ENCODE measurements around the gene TPX2. TPM values are rescaled to one million over a fixed set of nuclear protein-coding genes. Genes with fewer than 3 reads are reported as not detected.
"Not testable (repeated sequence)": the region's sequence is repeated elsewhere in the genome, so short reads cannot be mapped to it uniquely, and the experiment has no call there.

Gene TPX2
- total RNA-seq, 1 experiment from 2014 or later: 191 TPM

- peak; percentile 99 for DNase-seq (ENCODE audit: low read depth)
These were observed 73.0 kb downstream of the TPX2 start for GRCh38 chr20:31811796-31812728.

- DNase-seq (ENCODE audit: low read depth): no peak
These were observed 74.5 kb downstream of the TPX2 start for GRCh38 chr20:31813611-31814010.

- DNase-seq (ENCODE audit: low read depth): not testable (repeated sequence)
These were observed 75.1 kb downstream of the TPX2 start for GRCh38 chr20:31814142-31814541.

- DNase-seq (ENCODE audit: low read depth): peak; percentile 59
These were observed 76.5 kb downstream of the TPX2 start for GRCh38 chr20:31815408-31816188.

- no peak for DNase-seq (ENCODE audit: low read depth)
These were observed 77.1 kb downstream of the TPX2 start for GRCh38 chr20:31816221-31816620.

GRCh38 chr20:31817461-31817860 lies 78.4 kb downstream of the TPX2 start:
- no peak for DNase-seq (ENCODE audit: low read depth)

- DNase-seq (ENCODE audit: low read depth): no peak
These were observed 79.4 kb downstream of the TPX2 start for GRCh38 chr20:31818376-31818908.

- DNase-seq (ENCODE audit: low read depth): no peak
These were observed 80.1 kb downstream of the TPX2 start, which contains the start of gene MYLK2 for GRCh38 chr20:31819083-31819784. Gene MYLK2 (plus strand): TSS chr20:31819356. CDS start chr20:31819581, 225 bp downstream.

- DNase-seq (ENCODE audit: low read depth): no peak
These were observed 81.1 kb downstream of the TPX2 start for GRCh38 chr20:31820228-31820627.

GRCh38 chr20:31821427-31821826 lies 82.3 kb downstream of the TPX2 start:
- no peak for DNase-seq (ENCODE audit: low read depth)

GRCh38 chr20:31822421-31823330 lies 83.6 kb downstream of the TPX2 start:
- peak; percentile 46 for DNase-seq (ENCODE audit: low read depth)

GRCh38 chr20:31823360-31824124 lies 84.5 kb downstream of the TPX2 start:
- no peak for DNase-seq (ENCODE audit: low read depth)

- DNase-seq (ENCODE audit: low read depth): no peak
These were observed 85.0 kb downstream of the TPX2 start for GRCh38 chr20:31824125-31824485.

- no peak for DNase-seq (ENCODE audit: low read depth)
These were observed 85.6 kb downstream of the TPX2 start for GRCh38 chr20:31824554-31825313.

- no peak for DNase-seq (ENCODE audit: low read depth)
These were observed 87.0 kb downstream of the TPX2 start for GRCh38 chr20:31826074-31826473.

GRCh38 chr20:31827059-31827458 lies 88.0 kb downstream of the TPX2 start:
- no peak for DNase-seq (ENCODE audit: low read depth)

GRCh38 chr20:31828016-31828415 lies 88.9 kb downstream of the TPX2 start:
- DNase-seq (ENCODE audit: low read depth): not testable (repeated sequence)

- DNase-seq (ENCODE audit: low read depth): no peak
These were observed 90.6 kb downstream of the TPX2 start for GRCh38 chr20:31829731-31830130.

- DNase-seq (ENCODE audit: low read depth): no peak
These were observed 91.4 kb downstream of the TPX2 start for GRCh38 chr20:31830406-31830981.

All from LHCN-M2 (cell line).